Renal cortical epithelial cell (primary cell): ENCODE measurements around the gene CDO1. TPM values are rescaled to one million over a fixed set of nuclear protein-coding genes. Genes with fewer than 3 reads are reported as not detected.

Experiments used
- DNase-seq: peaks from one replicate; pipeline ENCODE4 v3.0.0-alpha.2; 2011; ENCODE audit warnings: low read depth
- total RNA-seq: library from RNA; depleted of rRNA; stranded (reverse); fragments of >200 nt; gene quantifications from 2 replicates; pipeline ENCODE4 v1.2.3, GENCODE V29; 2014

The CDO1 gene
- total RNA-seq, 1 donor from 2014 or later: 0.55 TPM

GRCh38 chr5:115788440-115788839 lies 28.0 kb downstream of the CDO1 start:
- DNase-seq: no peak

DNA sequence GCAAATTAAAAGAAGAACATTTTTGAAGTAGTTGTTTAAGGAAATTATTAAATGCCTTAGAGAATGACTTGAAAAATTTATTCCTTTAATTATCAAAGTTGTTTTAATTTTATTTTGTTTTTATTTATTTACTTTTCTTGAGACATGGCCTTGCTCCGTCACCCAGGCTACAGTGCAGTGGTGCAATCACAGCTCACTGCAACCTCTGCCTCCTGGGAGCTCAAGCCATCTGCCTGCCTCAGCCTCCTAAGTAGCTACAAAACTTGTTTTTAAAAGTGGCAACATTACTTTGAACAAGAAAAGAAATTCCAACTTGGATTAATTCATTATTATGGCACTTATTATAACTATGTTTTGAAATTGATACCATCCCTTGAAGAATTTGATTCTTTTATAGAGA lies 29.0 kb downstream of the CDO1 start:
- no peak for DNase-seq

- DNase-seq: no peak
Measured at GRCh38 chr5:115785381-115786065, 30.9 kb downstream of the CDO1 start.

GRCh38 chr5:115778417-115778816 lies 38.0 kb downstream of the CDO1 start:
- DNase-seq: no peak

DNA sequence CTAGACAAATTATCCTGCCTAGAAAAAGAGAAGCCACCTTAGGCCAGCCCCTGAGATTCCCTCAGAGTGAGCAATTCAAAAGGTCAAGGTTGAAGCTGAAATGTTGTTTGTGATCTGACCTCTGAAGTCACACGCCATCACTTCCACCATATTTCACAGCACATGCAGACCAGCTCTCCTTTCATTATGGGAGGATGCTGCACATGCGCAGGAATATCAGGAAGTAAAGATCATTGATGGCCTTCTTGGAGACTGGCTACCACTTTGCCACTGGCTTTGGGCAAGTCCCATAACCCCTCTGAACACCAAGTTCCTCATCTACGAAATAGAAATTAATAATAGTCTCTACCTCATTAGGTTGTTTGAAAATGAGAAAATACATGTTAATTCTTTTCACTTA lies 39.5 kb downstream of the CDO1 start:
- no peak for DNase-seq

GRCh38 chr5:115775999-115776398 lies 40.5 kb downstream of the CDO1 start:
- DNase-seq: no peak

DNA sequence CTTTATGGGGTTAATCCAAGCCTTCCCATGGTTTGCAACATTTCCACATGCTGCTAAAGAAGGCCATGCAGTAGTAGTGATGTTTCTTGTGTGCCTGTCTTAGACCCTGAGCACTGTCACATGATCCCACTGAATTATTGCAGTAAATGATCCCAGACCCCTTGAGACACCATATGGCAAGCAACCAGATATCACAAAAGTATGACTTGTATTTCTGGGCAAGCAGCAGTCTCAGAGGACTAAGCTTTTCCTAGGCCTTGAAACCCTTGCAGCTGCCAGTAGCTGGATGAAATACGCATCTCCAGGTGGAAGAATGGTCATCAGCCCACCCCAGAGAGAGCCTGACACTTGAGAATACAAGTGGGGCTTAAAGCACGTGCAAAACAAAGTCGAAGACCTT lies 41.8 kb downstream of the CDO1 start:
- DNase-seq: no peak

- DNase-seq: no peak
Measured at GRCh38 chr5:115772731-115773475, 43.6 kb downstream of the CDO1 start.

- DNase-seq: no peak
Measured at GRCh38 chr5:115770466-115770865, 46.0 kb downstream of the CDO1 start.

DNA sequence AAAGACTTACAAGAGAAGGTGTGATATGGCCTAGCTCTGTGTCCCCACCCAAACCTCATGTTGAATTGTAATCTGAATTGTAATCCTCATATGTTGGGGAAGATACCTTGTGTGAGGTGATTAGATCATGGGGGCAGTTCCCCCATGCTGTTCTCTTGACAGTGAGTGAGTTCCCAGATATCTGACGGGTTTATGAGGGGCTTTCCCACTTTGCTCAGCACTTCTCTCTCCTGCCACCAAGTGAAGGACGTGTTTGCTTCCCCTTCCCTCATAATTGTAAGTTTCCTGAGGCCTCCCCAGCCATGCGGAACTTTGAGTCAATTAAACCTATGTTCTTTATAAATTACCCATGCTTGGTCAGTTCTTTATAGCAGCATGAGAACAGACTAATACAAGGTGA lies 49.0 kb downstream of the CDO1 start:
- DNase-seq: no peak

DNA sequence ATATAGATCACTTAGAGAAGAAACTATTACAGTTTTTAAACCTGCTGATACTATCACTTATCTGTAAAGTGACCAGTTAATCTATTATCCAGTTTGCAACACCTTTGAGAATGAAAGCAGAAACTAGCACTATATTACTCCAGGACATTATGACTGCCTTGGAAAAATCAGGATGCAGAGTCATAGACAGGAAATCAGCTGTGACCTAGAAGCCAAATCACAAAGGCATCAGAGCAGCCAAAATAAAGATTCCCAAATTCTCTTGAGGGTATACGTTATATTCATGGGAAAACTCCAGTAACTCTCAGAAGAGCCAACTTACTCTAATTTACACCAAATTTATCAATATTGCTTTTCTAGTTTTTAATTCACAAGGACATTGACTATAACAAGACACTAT lies 49.9 kb downstream of the CDO1 start:
- DNase-seq: no peak

GRCh38 chr5:115758356-115758755 lies 58.1 kb downstream of the CDO1 start:
- DNase-seq: peak; percentile 66

GRCh38 chr5:115755675-115756074 lies 60.8 kb downstream of the CDO1 start:
- no peak for DNase-seq

Other genes starting within 250 kb of the CDO1 start
- gene TICAM2, start 214.2 kb downstream of the CDO1 start, total RNA-seq: 3.1 and 6.9 TPM in 2 replicates
- gene TMED7, start 190.6 kb downstream of the CDO1 start, total RNA-seq: 157 and 214 TPM in 2 replicates
- gene ATG12, start 24.9 kb upstream of the CDO1 start, total RNA-seq: 41.9 and 42.2 TPM in 2 replicates
- 67.5 and 77.8 TPM in 2 replicates for gene AP3S1, start 25.3 kb upstream of the CDO1 start, total RNA-seq
- gene LVRN, start 145.8 kb upstream of the CDO1 start, total RNA-seq: 0.30 TPM in 1 of 2 replicates, not detected in the other
- 0.20 TPM in 1 of 2 replicates, not detected in the other for gene ARL14EPL, start 215.8 kb upstream of the CDO1 start, total RNA-seq